SU-DHL-6 (cell line): ENCODE data around the gene RAB4B.

Source experiments
- H2AFZ ChIP-seq: fragments of 200-600 bp; sonication (generic); 2 replicates; pipeline ENCODE4 v1.6.1; 2014; ENCODE audit warnings: low read depth, mild to moderate bottlenecking, moderate library complexity, mixed read lengths, antibody characterized with exemption, low read length; ENCODE audit not compliant: severe bottlenecking
- H3F3A ChIP-seq: fragments of 200-600 bp; shearing (Covaris generic); 2 replicates; pipeline ENCODE4 v1.6.0; 2016; ENCODE audit warnings: antibody characterized with exemption, mild to moderate bottlenecking; ENCODE audit not compliant: insufficient read depth
- H3K27ac ChIP-seq: fragments of 200-600 bp; sonication (generic); 2 replicates; pipeline ENCODE4 v1.5.1; 2016; ENCODE audit warnings: low read depth, mild to moderate bottlenecking, low read length, moderate library complexity, mixed read lengths
- H3K27me3 ChIP-seq: fragments of 200-600 bp; sonication (generic), shearing (Covaris generic); 2 replicates; pipeline ENCODE4 v1.6.0; 2014; ENCODE audit warnings: mild to moderate bottlenecking, low read length
- H3K36me3 ChIP-seq: fragments of 200-600 bp; sonication (generic); 2 replicates; pipeline ENCODE4 v1.6.1; 2014; ENCODE audit warnings: mild to moderate bottlenecking, low read length, mixed read lengths
- H3K4me2 ChIP-seq: fragments of 300-600, 200-600 bp; shearing (Covaris generic), sonication (generic); 2 replicates; pipeline ENCODE4 v1.6.0; 2014; ENCODE audit warnings: low read length, low read depth, mild to moderate bottlenecking; ENCODE audit not compliant: poor library complexity, severe bottlenecking
- H3K4me3 ChIP-seq: fragments of 200-600 bp; sonication (generic); 2 replicates; pipeline ENCODE4 v1.5.1; 2014; ENCODE audit warnings: antibody characterized with exemption, low read length, mild to moderate bottlenecking, mixed read lengths; ENCODE audit not compliant: insufficient read depth, poor library complexity, severe bottlenecking
- H3K79me2 ChIP-seq: fragments of 200-600 bp; sonication (generic); 2 replicates; pipeline ENCODE4 v1.6.1; 2014; ENCODE audit warnings: mild to moderate bottlenecking, low read length, moderate library complexity; ENCODE audit not compliant: insufficient read depth
- H3K9ac ChIP-seq: fragments of 200-600 bp; sonication (generic); 2 replicates; pipeline ENCODE4 v1.7.0; 2014; ENCODE audit warnings: mild to moderate bottlenecking, low read length
- H3K9me2 ChIP-seq: fragments of 200-600 bp; sonication (generic); replicated peaks from 2 replicates; pipeline ENCODE4 v1.6.1; 2014; ENCODE audit warnings: low read length; ENCODE audit not compliant: insufficient read depth
- H3K9me3 ChIP-seq: fragments of 200-600 bp; sonication (generic); 2 replicates; pipeline ENCODE4 v1.6.1; 2014; ENCODE audit warnings: low read length, mixed read lengths; ENCODE audit not compliant: insufficient read depth
- H4K20me1 ChIP-seq: fragments of 200-600 bp; sonication (generic); 2 replicates; pipeline ENCODE4 v1.6.1; 2014; ENCODE audit warnings: low read depth, mild to moderate bottlenecking, antibody characterized with exemption, low read length, moderate library complexity, mixed read lengths
- CTCF ChIP-seq: fragments of 200-600 bp; sonication (generic); IDR thresholded peaks from one replicate; pipeline ENCODE4 v1.5.1; 2017; ENCODE audit warnings: antibody characterized with exemption, mild to moderate bottlenecking, low read length, moderate library complexity; ENCODE audit not compliant: insufficient read depth, poor library complexity, severe bottlenecking
- EZH2phosphoT487 ChIP-seq: fragments of 200-600 bp; sonication (generic), shearing (Covaris generic); conservative IDR thresholded peaks from 2 replicates; pipeline ENCODE4 v1.6.1; 2018; ENCODE audit warnings: mild to moderate bottlenecking, antibody characterized with exemption, low read length, moderate library complexity, mixed read lengths

The RAB4B gene

GRCh38 chr19:40805258-40805868, 27.3 kb downstream of the RAB4B start:
- no peak overlapping the region for H2AFZ ChIP-seq
- no peak overlapping the region for H3K27ac ChIP-seq
- no peaks in the 10 kb centered on the region for H3K36me3 ChIP-seq
- no peak overlapping the region for H3K4me3 ChIP-seq
- no peak overlapping the region for H3K4me2 ChIP-seq
- H4K20me1 ChIP-seq = no peaks in the 10 kb centered on the region
- H3F3A ChIP-seq = peaks cover 3% of the 10 kb centered on the region; the same call in 1 of the 2 replicates
- no peak overlapping the region for H3K9ac ChIP-seq
- H3K9me2 ChIP-seq = no peaks in the 10 kb centered on the region
- H3K79me2 ChIP-seq = peaks cover 61% of the 10 kb centered on the region
- H3K9me3 ChIP-seq = no peaks in the 10 kb centered on the region
- TF ChIP-seq CTCF (no peak), EZH2phosphoT487 (no peak)
- no peaks in the 10 kb centered on the region for H3K27me3 ChIP-seq

- no peak overlapping the region for H3K4me2 ChIP-seq
- no peaks in the 10 kb centered on the region for H3K27me3 ChIP-seq
- no peaks in the 10 kb centered on the region for H3K36me3 ChIP-seq
- TF ChIP-seq EZH2phosphoT487 (no peak), CTCF (peak; percentile 77)
- H4K20me1 ChIP-seq = no peaks in the 10 kb centered on the region
- no peaks in the 10 kb centered on the region for H3K9me2 ChIP-seq
- H3K79me2 ChIP-seq = peaks cover 50% of the 10 kb centered on the region
- no peak overlapping the region for H3K9ac ChIP-seq
- no peaks in the 10 kb centered on the region for H3K9me3 ChIP-seq
- H3F3A ChIP-seq = peaks cover 3% of the 10 kb centered on the region; the same call in 1 of the 2 replicates
- no peak overlapping the region for H3K27ac ChIP-seq
- H2AFZ ChIP-seq = no peak overlapping the region
- H3K4me3 ChIP-seq = no peak overlapping the region
Observed at GRCh38 chr19:40806423-40807146, 28.5 kb downstream of the RAB4B start.

- H3K4me2 ChIP-seq = no peak overlapping the region
- no peak overlapping the region for H3K27ac ChIP-seq
- H3K36me3 ChIP-seq = no peaks in the 10 kb centered on the region
- no peak overlapping the region for H2AFZ ChIP-seq
- H3F3A ChIP-seq = peaks cover 3% of the 10 kb centered on the region; the same call in 1 of the 2 replicates
- no peaks in the 10 kb centered on the region for H4K20me1 ChIP-seq
- no peak overlapping the region for H3K4me3 ChIP-seq
- TF ChIP-seq CTCF (peak; percentile 4), EZH2phosphoT487 (no peak)
- H3K79me2 ChIP-seq = peaks cover 42% of the 10 kb centered on the region
- no peaks in the 10 kb centered on the region for H3K9me2 ChIP-seq
- no peak overlapping the region for H3K9ac ChIP-seq
- no peaks in the 10 kb centered on the region for H3K9me3 ChIP-seq
- H3K27me3 ChIP-seq = no peaks in the 10 kb centered on the region
Observed at GRCh38 chr19:40807147-40808020, 29.3 kb downstream of the RAB4B start.
